ENCODE results near the gene PHLDA2. TPM values are rescaled to one million over a fixed set of nuclear protein-coding genes. Genes with fewer than 3 reads are reported as not detected.
A peak's percentile ranks its signal among the peaks of the same experiment; 100 is the strongest.

The PHLDA2 gene
- total and polyA plus RNA-seq, 2 donors (not counting 3 experiments of a cell fraction or from before 2014, with no cell fraction given), result 38.5 to 44.5 TPM

- BruUV-seq (replicated peaks), result no TSS peak
- Histone ChIP-seq H3K27ac (ENCODE audit: insufficient read depth, low read depth, low read length) (no peak overlapping the region), H3K79me2 (ENCODE audit: control insufficient read depth, insufficient read depth, low read length) (no peaks in the 10 kb centered on the region), H2AFZ (ENCODE audit: low read depth, low read length) (no peak overlapping the region), H3K4me3 (replicated peaks in 1 of 3; ENCODE audit: insufficient read depth in 1 of 3, low read depth in 1 of 3, low read length in 3 of 3) (no peak overlapping the region), H3K9me1 (replicated peaks; ENCODE audit: control insufficient read depth, extremely low read depth, insufficient read depth, low read length) (no peaks in the 10 kb centered on the region), H3K36me3 (ENCODE audit: control insufficient read depth in 2 of 2, extremely low read depth in 1 of 2, insufficient read depth in 2 of 2, low read length in 2 of 2) (peaks cover 0 to 16% of the 10 kb centered on the region in 2 experiments), H3K4me2 (ENCODE audit: insufficient read depth, low read length) (no peak overlapping the region), H4K20me1 (replicated peaks; ENCODE audit: control insufficient read depth, extremely low read depth, insufficient read depth, low read length) (no peaks in the 10 kb centered on the region), H3K9me3 (replicated peaks; ENCODE audit: control insufficient read depth, insufficient read depth, low read length) (peaks cover 2% of the 10 kb centered on the region), H3K9ac (replicated peaks; ENCODE audit: extremely low read depth, insufficient read depth, low read length) (no peak overlapping the region), H3K27me3 (ENCODE audit: control insufficient read depth in 2 of 2, insufficient read depth in 2 of 2, low read length in 2 of 2) (no peaks in the 10 kb centered on the region), H3K4me1 (ENCODE audit: control insufficient read depth, extremely low read depth, insufficient read depth, low read length) (peaks cover 7% of the 10 kb centered on the region)
- dilution Hi-C loops (cut with MboI; ENCODE audit: extremely low pct_ligation_motif_present, low sequenced_read_pairs), result no loop called here
- FAIRE-seq (no peak), DNase-seq (ENCODE audit: low read depth, low spot score) (no peak)
- ChIA-PET POLR2A (no interaction called here), CTCF (interaction anchor here (1.5 to 2.7 kb wide), 2 partner anchors 12 to 409 kb away, joined by 10 to 12 read pairs; partner anchors contain the start of gene PHLDA2)
- intact Hi-C loops (cut with micrococcal nuclease), result no loop called here
- TF ChIP-seq POLR2AphosphoS5 (IDR thresholded peaks at IDR 0.05; ENCODE audit: insufficient read depth, low read depth, low read length) (peak; percentile 14), FOS (IDR thresholded peaks at IDR 0.05; ENCODE audit: borderline replicate concordance, insufficient read depth, low read length) (no peak)
These were observed 12.0 kb upstream of the PHLDA2 start for GRCh38 chr11:2940921-2941821.

GRCh38 chr11:2940147-2940920, 11.1 kb upstream of the PHLDA2 start:
- Histone ChIP-seq H3K9ac (replicated peaks; ENCODE audit: extremely low read depth, insufficient read depth, low read length) (no peak overlapping the region), H3K9me1 (replicated peaks; ENCODE audit: control insufficient read depth, extremely low read depth, insufficient read depth, low read length) (no peaks in the 10 kb centered on the region), H3K27me3 (ENCODE audit: control insufficient read depth in 2 of 2, insufficient read depth in 2 of 2, low read length in 2 of 2) (no peaks in the 10 kb centered on the region), H3K79me2 (ENCODE audit: control insufficient read depth, insufficient read depth, low read length) (no peaks in the 10 kb centered on the region), H3K4me1 (ENCODE audit: control insufficient read depth, extremely low read depth, insufficient read depth, low read length) (no peaks in the 10 kb centered on the region), H3K27ac (ENCODE audit: insufficient read depth, low read depth, low read length) (no peak overlapping the region), H4K20me1 (replicated peaks; ENCODE audit: control insufficient read depth, extremely low read depth, insufficient read depth, low read length) (no peaks in the 10 kb centered on the region), H2AFZ (ENCODE audit: low read depth, low read length) (no peak overlapping the region), H3K4me2 (ENCODE audit: insufficient read depth, low read length) (no peak overlapping the region), H3K9me3 (replicated peaks; ENCODE audit: control insufficient read depth, insufficient read depth, low read length) (peaks cover 2% of the 10 kb centered on the region), H3K4me3 (replicated peaks in 1 of 3; ENCODE audit: insufficient read depth in 1 of 3, low read depth in 1 of 3, low read length in 3 of 3) (no peak overlapping the region), H3K36me3 (ENCODE audit: control insufficient read depth in 2 of 2, extremely low read depth in 1 of 2, insufficient read depth in 2 of 2, low read length in 2 of 2) (peaks cover 0 to 16% of the 10 kb centered on the region in 2 experiments)
- BruUV-seq (replicated peaks), result no TSS peak
- ChIA-PET POLR2A (no interaction called here), CTCF (interaction anchor here (2.7 kb wide), 1 partner anchor 11 kb away, joined by 12 read pairs; the partner anchor contains the start of gene PHLDA2)
- no peak for FAIRE-seq
- dilution Hi-C loops (cut with MboI; ENCODE audit: extremely low pct_ligation_motif_present, low sequenced_read_pairs) (no loop called here), intact Hi-C loops (cut with micrococcal nuclease) (no loop called here)
- DNase-seq (ENCODE audit: low read depth, low spot score), result no peak
- TF ChIP-seq FOS (IDR thresholded peaks at IDR 0.05; ENCODE audit: borderline replicate concordance, insufficient read depth, low read length) (no peak), POLR2A (IDR thresholded peaks at IDR 0.05; ENCODE audit: low read depth, low read length) (no peak), GATA2 (IDR thresholded peaks at IDR 0.05; ENCODE audit: insufficient read depth, insufficient read length, low read depth, low read length) (no peak), POLR2AphosphoS5 (IDR thresholded peaks at IDR 0.05; ENCODE audit: insufficient read depth, low read depth, low read length) (no peak), EZH2 (IDR thresholded peaks at IDR 0.05; ENCODE audit: borderline replicate concordance, low read depth, low read length, severe bottlenecking) (no peak), MYC (IDR thresholded peaks at IDR 0.05; ENCODE audit: low read depth, low read length) (no peak), JUN (IDR thresholded peaks at IDR 0.05; ENCODE audit: borderline replicate concordance, insufficient read depth, insufficient read length, low read depth) (no peak)
- TF ChIP-seq, protein P1, sequence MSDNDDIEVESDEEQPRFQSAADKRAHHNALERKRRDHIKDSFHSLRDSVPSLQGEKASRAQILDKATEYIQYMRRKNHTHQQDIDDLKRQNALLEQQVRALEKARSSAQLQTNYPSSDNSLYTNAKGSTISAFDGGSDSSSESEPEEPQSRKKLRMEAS (IDR thresholded peaks at IDR 0.05; ENCODE audit: insufficient read depth, insufficient read length), result no peak
- TF ChIP-seq, protein P2, sequence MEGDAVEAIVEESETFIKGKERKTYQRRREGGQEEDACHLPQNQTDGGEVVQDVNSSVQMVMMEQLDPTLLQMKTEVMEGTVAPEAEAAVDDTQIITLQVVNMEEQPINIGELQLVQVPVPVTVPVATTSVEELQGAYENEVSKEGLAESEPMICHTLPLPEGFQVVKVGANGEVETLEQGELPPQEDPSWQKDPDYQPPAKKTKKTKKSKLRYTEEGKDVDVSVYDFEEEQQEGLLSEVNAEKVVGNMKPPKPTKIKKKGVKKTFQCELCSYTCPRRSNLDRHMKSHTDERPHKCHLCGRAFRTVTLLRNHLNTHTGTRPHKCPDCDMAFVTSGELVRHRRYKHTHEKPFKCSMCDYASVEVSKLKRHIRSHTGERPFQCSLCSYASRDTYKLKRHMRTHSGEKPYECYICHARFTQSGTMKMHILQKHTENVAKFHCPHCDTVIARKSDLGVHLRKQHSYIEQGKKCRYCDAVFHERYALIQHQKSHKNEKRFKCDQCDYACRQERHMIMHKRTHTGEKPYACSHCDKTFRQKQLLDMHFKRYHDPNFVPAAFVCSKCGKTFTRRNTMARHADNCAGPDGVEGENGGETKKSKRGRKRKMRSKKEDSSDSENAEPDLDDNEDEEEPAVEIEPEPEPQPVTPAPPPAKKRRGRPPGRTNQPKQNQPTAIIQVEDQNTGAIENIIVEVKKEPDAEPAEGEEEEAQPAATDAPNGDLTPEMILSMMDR (IDR thresholded peaks at IDR 0.05; ENCODE audit: extremely low read depth in 1 of 2, insufficient read depth in 1 of 2, low read depth in 1 of 2, low read length in 2 of 2), result no peak

Measured in endothelial cell of umbilical vein (primary cell).